DMS79 (cell line): ENCODE data around the gene DENND1C.
"Not testable (repeated sequence)": the region's sequence is repeated elsewhere in the genome, so short reads cannot be mapped to it uniquely, and the experiment has no call there.

Source experiments
- DNase-seq: peaks from one replicate; lab custom pipeline; 2025; lab: John Stamatoyannopoulos, UW

DENND1C gene

DNA sequence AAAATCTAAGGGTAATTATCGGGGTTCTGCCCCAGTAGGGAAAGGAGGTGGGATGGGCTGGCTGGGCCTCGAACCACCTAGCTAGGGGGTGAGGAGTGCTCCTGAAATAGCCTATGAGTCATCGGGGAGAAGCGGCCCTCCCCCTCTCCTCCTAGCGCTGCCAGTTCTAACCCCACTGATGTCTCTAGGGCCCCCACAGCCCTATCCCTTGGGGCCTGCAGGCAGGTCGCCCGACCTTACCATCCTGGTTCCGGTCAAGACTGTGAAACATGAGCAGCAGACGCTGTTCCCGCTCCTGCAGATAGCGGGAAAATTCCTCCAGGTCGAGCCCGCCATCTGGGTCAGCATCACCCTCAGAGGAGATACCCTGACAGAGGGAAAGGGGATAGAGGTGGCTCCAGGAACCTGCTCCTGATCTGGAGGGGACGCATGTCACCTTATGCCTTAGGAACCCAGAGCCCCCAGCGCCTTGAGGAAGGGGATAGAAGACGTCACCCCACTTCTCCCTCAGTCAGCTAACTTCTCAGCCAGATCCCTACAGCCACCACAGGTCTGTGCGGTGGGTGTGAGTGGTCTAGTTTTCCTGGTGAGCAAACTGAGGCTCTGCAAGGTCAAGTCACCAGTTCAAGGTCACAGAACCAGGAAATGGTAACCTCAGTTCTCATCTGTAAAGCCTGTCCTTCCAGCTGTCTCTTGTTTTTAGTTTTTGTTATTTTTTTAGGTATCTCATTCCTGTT is 23.5 kb downstream of the DENND1C start:
- no peak for DNase-seq

DNA sequence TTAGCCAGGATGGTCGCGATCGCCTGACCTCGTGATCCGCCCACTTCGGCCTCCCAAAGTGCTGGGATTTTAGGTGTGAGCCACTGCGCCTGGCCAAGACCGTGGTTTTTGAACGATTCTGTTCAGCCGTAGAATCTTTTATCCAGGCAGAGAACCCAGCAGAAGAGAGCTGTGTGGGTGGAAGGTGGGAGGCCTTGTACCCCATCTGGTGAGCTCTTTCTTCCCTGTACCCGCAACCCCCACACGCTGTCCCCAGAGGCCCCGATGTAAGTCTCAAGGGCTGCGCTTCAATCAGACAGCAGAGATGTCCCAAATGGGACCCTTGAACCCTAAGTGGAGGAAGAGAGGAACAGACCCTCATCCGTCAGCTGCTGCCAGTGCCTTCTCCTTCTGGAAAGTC is 25.7 kb downstream of the DENND1C start:
- no peak for DNase-seq

DNA sequence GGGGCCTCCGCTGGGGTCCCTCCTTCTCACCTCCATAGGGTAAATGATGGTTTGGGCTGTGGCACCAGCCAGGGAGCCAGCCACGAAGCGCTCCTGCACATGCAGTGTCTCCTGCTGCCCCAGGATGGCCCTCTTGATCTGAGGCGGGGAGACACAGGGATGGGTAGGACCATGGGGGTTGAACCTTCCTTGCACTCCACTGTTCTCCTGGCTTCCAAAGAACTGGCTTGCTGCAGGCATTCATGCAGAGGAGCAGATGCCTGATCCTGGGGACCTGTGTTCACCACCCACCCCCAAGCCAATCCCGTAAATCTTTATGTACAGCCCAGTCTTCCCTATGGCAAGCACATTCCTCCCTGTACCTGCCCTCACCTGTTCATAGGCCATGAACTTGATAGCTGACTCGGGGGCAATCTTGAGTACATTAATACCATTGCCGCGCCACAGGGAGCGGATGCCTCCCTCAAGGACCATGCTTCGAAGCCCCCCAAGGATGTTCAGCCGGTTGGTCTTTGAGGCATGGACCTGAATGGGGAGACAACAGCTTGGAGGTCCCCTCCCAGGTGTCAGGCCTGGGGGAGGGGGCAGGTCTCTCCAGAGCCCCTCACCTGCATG is 27.5 kb downstream of the DENND1C start:
- no peak for DNase-seq

DNA sequence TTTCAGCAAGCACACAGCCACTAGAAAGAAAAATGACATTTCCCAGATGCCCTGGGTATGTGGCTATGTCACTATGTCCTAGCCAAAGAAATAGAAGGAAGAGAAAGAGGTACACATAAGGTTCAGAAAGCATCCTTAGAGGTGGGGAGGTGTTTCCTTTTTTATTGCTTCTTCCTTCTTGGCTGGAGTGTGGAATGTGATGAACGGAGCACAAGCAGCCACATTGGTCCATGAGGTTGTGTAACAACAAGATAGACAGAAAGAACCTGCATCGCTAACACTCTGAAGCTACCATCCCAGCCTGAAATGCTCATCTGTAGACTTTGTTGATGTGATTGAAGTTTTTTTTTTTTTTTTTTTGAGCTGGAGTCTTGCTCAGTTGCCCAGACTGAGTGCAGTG is 28.7 kb downstream of the DENND1C start:
- DNase-seq = no peak

DNA sequence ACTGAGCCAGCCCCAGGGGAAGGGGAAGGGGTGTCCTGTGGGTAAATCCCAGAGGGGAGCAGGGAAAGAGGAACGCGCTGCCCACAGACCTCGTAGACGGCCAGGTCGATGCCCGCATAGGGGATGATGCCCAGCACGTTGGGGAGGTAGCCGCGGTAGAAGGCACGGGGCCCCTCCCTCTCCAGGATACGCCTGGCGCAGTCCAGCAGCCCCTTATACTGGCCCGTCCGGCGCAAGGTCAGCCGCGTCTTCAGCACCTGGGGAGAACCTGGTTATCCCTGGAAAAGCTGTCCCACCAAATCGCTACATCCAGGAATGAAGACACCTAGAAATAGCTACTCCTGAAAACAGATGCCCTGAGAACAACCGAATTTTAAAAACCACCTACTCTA is 29.4 kb downstream of the DENND1C start:
- DNase-seq = no peak

DNA sequence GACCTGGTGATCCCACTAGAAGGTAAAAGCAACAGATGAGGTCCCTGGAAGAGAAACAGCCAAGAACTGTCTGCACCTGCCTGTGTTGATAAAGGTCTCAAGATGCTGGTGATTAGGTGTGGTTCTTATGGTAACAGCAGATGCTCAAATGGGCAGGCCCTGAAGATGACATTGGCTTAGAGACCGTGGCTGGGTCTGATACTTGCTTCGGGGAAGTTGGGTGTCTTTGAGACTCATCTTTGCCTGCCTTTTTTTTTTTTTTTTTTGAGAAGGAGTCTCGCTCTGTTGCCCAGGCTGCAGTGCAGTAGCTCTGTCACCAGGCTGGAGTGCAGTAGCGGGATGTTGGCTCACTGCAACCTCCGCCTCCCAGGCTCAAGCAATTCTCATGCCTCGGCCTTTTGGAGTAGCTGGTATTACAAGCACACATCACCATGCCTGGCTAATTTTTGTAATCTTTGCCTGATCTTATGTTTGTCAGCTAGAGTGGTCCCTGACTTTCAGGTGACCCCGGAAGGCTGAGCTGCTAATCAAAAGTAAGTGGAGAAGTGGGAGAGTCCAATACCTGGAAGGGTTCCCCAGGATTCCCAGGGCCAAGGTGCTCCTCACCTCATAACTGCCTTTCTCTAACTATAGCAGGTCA is 29.9 kb downstream of the DENND1C start:
- no peak for DNase-seq

DNA sequence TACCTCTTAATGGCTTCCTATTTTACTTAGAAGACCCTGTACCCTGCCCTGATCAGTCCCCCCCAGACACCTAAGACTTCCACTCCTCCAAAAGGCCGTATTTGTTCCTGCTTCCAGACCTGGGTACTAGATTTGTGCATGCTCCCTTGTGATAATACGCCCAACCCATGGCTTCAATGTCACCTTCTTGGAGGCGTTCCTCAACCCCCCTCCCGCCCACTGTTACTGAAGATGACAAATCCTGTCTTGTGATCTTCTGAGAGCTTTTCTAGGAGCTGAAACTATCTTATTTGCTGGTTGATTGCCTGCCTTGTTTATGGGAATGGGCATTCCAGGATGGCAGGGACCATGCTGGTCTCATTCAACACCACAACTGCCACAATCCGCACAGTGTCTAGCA is 31.4 kb downstream of the DENND1C start:
- DNase-seq = no peak

DNA sequence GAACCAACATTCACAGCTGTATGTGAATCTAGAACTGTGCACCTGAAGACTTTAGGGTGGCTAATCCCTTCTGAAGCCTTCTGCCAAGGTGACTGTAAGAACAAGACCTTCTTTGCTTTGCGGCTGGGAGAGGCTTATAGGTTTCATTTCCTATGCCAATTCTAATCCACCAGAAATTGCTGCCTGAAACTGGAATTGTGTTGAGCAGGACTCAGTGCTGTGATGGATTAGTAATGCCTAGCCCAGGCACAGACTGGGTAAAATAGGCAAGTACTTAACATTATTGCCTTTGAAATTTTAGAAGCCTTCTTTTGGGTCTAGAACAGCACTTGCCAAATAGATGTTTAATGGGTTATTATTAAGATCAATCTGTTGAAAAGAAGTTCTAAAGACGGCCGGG is 33.5 kb downstream of the DENND1C start:
- DNase-seq = no peak

DNA sequence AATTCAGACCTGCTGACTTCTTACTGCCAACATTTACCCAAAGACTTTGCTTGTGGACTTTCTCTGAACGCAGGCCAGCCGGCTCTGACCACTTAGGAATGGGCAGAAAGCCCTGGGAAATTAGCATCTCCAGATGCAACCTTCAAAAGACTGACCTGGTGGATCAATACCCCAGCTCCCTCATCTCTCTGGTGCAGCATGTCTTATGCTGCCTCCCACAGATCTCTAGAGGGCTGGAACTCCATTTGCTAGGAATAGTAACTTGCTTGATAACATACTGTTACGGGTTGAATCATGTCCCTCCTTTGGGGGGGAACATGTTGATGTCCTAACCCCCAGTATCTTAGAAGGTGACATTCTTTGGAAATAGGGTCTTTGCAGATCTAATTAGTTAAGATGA is 35.1 kb downstream of the DENND1C start:
- DNase-seq = no peak

DNA sequence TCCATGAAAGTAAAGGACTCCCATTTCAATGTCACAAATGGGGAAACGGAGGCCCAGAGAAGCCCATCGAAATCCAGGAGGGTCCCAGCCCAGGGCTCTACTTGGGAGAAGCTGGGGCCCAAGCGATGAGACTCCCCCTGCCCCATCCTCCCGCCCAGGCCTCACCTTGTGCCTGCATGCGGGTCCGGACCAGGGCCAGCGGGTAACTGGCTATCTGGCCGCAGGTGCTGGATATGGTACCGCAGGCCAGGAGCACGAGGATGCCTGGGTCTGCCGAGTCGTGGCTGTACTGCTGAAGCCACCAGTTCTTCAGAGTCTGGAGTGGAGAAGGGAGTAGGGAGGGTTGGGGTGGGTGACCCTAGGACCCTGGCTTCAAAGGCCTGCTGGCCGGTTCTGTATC is 37.6 kb downstream of the DENND1C start:
- DNase-seq = no peak

DNA sequence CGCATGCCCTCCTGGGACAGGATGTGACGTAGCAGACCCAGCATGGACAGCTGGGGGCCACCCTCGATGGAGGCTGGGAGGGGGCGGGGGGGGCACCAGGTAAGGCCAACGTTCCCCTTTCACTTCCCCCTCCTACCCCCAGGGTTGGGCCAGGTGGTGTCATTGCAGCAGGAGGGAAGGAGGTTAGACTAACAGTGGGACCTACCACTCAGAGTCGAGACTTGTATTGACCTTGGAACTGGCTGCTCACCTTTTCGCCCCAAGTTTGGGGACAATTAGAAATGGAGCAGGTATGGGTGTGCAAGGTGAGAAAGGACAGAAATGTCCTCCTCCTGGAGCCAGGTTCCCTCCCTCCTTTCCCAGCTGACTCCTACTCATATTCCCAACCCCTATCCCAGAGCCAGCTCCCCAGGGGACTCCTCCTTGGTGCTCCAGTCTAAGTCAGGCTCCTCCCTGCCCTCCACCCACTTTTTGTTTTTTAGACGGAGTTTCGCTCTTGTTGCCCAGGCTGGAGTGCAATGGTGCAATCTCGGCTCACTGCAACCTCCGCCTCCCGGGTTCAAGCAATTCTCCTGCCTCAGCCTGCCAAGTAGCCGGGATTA is 39.4 kb downstream of the DENND1C start:
- no peak for DNase-seq

DNA sequence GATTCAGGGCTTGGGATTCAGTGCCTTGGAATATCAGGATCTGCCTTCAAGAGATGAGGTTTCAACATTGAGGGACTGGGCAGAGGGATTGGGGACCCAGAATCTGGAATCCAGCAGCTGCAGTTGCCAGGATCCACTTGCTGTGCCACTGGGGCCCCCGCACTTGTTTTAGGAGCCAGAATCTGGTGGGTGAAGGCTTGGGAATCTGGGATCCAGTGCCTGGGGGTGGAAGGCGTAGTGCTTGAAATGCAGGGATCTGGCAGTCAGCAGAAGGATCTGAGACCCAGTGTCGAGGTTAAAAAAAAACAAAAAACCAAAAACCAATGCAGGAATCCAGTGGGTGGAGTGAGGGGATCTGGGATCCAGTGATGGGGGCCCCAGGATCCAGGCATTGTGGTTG is 40.7 kb downstream of the DENND1C start:
- DNase-seq = no peak

DNA sequence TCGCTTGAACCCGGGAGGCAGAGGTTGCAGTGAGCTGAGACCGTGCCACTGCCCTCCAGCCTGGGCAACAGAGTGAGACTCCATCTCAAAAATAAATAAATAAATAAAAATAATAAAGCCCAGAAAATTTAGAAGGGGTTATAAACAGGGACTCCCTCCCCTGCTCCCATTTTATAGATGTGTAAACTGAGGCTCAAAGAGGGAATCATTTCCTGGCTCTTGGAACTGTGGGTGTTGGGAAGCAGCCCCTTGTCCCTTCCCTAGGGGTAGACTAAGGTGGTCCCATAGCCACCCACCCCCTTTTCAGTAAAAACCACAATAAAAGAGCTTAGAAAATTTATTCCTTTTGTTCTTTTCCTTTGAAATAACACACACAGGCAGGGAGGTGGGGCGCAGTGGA is 41.8 kb downstream of the DENND1C start:
- DNase-seq = no peak

DNA sequence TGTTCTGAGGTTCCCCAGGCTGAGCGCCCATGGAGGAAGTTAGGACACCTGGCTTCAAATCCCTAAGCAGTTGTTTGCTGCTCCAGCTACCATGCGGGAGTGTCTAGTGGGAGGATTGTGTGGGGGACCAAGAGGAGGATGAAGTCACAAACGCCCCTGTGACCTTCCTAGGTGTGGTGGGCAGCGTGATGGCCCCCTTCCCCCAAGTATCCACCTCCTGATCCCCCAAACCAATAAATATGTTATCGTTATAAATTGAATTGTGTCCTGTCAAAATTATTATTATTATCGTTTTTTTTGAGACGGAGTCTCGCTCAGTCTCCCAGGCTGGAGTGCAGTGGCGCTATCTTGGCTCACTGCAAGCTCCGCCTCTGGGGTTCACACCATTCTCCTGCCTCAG is 47.9 kb downstream of the DENND1C start, which contains the start of gene SLC25A41:
SLC25A41 (minus strand) TSS at position 101 of the 400 bp plus-strand sequence; CDS start at position 31, 70 bp downstream.
- no peak for DNase-seq

DNA sequence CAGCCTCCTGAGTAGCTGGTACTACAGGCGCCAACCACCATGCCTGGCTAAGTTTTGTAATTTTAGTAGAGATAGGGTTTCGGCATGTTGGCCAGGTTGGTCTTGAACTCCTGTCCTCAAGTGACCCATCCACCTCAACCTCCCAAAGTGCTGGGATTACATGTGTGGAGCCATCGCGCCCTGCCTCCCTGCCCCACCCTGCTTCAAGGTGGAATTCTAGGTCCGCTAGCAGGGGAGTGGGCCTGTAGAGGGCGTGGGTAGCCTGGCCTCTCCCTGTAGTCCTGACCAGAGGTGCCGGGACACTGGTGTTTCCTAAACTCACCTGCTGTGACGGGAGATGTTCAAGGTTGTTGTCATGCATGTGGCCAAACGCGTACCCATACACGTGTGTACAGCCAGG is 48.4 kb downstream of the DENND1C start:
- DNase-seq = no peak

DNA sequence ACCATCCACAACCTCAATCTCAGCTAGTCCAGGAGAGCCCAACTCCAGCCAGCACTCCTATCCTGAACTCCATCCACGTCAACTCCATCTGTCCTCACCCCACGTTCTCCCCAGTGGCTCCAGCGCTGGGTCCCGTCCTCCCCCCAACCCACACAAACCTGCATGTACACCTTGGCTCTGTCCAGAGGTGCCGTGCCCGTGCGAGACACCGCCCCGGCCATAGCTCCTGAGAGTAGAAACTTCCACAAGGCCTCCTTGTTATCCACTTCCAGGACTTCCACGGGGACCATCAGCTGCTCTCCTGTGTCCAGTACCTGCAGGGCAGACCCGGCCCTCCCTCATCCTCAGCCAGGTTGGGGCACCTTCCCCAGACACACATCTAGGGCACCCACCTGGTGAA is 49.7 kb downstream of the DENND1C start:
- DNase-seq = no peak

DNA sequence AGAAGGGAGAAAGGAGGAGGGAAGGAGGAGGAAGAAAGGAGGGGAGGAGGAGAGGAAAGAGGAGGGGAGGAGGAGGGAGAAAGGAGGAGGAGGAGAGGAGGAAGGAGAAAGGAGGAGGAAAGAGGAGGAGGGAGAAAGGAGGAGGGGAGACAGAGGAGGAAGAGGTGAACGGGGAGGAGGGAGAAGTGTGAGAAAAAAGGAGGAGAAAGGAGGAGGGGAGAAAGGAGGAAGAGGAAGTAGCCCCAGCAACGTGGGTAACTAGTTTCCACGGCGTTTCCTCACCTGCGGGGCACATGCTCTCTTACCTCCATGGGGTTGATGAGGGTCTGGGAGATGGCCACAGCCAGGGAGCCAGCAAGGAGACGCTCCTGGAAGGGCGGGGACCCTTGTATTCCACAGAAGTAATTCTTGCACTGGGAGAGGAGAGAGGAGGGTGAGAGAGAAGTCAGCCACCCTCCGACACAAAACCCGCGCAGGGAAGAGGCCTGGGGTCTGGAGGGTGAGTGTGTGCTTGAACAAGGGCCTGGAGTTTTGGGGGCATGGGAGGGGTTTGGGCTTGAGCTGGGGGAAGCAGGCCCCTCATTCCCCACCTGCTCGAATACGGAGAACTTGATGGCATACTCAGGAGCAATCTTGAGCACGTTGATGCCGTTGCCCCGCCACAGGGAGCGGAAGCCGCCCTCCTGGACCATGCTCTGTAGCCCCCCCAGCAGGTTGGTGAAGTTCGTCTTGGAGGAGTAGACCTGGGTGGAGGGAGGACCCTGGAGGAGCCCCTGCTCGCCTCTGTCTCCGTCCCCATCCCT is 52.0 kb downstream of the DENND1C start:
- no peak for DNase-seq

DNA sequence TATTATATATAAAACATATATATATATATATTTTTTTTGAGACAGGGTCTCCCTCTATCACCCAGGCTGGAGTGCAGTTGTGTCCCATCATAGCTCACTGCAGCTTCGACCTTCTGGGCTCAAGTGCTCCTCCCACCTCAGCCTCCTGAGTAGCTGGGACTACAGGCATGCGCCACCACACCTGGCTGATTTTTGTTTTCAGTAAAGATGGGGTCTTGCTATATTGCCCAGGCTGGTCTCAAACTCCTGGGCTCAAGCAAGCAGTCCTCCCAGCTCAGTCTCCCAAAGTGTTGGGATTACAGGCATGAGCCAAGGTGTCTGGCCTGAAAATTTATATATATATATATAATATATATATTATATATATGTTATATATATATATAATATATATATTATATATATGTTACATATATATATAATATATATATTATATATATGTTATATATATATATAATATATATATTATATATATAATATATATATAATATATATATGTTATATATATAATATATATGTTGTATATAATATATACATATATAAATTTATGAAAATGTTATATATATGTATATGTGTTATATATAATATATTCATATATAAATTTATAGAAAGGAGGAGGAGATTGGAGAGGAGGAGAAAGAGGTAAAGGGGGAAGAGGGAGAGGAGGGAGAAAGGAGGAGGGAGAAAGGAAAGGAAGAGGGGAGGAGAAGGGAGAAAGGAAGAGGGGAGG is 52.7 kb downstream of the DENND1C start:
- not testable (repeated sequence) for DNase-seq

DNA sequence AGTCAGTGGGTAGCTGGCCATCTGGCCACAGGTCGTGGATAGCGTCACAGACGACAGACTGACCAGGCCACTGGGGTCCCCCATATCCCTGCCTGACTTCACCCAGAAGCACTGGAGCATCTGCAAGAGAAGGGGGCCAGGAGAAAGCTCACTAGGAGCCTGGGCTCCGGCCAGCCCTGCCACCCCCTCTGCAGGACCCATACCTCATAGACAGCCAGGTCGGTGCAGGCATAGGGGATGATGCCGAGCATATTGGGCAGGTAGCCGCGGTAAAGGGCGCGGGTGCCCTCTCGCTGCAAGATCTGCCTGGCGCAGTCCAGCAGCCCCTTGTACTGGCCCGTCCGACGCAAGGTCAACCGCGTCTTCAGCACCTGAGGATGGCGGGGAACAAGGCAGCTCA is 54.5 kb downstream of the DENND1C start:
- no peak for DNase-seq

DNA sequence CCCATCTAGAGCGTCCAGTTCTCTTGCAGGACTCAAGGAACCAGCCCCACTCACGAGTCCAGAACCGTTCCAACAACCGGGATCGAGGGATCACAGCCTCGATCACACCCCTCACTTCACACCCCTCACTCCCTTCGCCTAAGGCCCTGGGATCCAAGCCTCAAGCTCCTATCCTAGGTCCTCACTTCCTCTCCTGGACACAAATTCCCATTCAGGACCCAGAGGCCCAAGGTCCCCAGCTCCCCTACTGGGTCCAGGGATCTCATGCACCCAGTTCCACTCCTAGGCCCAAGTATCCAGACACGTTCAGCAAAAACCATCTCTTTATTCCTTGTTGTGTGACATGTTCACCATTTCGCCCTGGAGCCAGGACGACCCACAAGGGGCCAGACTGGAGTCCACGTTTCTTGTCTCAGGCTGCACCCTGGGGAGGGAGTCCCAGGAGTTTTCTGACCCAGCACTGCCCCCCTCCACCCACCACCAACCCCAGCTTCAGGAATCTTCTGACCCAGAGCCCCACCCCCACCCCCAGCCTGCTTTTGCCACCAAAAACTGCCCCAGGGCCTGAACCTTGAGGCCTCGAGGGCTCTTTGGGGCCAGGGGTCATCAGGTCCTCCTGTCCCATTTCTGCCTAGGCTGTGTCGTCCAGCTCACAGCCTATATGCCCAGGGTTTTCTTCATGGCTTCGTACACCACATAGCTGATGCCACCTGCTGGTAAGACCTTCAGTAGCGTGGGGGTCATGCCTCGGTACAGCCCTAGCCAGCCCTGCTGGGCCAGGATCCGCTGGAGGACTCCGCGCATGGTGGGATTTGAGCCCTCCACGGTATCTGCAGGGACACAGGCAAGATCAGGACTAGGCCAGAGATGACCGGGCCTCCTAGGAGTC is 55.6 kb downstream of the DENND1C start:
- no peak for DNase-seq
